CD4-positive, alpha-beta T cell (primary cell): ENCODE measurements around the gene LMTK3. TPM values are rescaled to one million over a fixed set of nuclear protein-coding genes. Genes with fewer than 3 reads are reported as not detected.

Experiments
- ATAC-seq: fragments of 200-7000 bp; cut with Tn5 transposase; one replicate; pipeline ENCODE4 v1.10.0; 2022; ENCODE audit warnings: mild to moderate bottlenecking; ENCODE audit not compliant: poor library complexity
- CTCF ChIA-PET: fragments of 350-600 bp; sonication (Branson Sonifier 250); formaldehyde crosslinking; loops from one replicate; lab custom pipeline; 2021; ENCODE audit warnings: antibody characterized with exemption, inconsistent platforms; lab: Charles Lee
- POLR2A ChIA-PET: fragments of 350-600 bp; sonication (Branson Sonifier 250); formaldehyde crosslinking; loops from one replicate; lab custom pipeline; 2021; ENCODE audit warnings: antibody characterized with exemption, inconsistent platforms; lab: Charles Lee
- DNase-seq, 14 experiments: peaks; one replicate each; pipeline ENCODE4 v3.0.0-alpha.2; 2013 to 2020; ENCODE audit warnings: mixed read lengths in 2 of 14
- H3K27ac ChIP-seq, 2 donors: one replicate each; pipeline versions ENCODE4 v1.5.1 to v1.7.0; 2013; ENCODE audit warnings: low read length in 2 of 2, low read depth in 1 of 2, mild to moderate bottlenecking in 1 of 2
- H3K27me3 ChIP-seq, 2 experiments: 1 replicate in 1 of 2; 2 replicates in 1 of 2; pipeline versions ENCODE4 v1.6.1 to v1.7.0; 2013; ENCODE audit warnings: low read length in 2 of 2, control low read depth in 1 of 2, mild to moderate bottlenecking in 1 of 2, moderate library complexity in 1 of 2; ENCODE audit not compliant: insufficient read depth in 2 of 2, control insufficient read depth in 1 of 2
- H3K36me3 ChIP-seq: one replicate; pipeline ENCODE4 v1.6.1; 2013; ENCODE audit warnings: low read length, control low read depth; ENCODE audit not compliant: insufficient read depth
- H3K4me1 ChIP-seq: one replicate; pipeline ENCODE4 v1.6.1; 2013; ENCODE audit warnings: low read length, control low read depth; ENCODE audit not compliant: insufficient read depth
- H3K4me3 ChIP-seq: one replicate; pipeline ENCODE4 v1.5.1; 2013; ENCODE audit warnings: mild to moderate bottlenecking, low read length, moderate library complexity
- H3K9me3 ChIP-seq, 2 experiments: 1 replicate in 1 of 2; 2 replicates in 1 of 2; pipeline versions ENCODE4 v1.6.1 to v1.7.0; 2013; ENCODE audit warnings: low read length in 2 of 2, mild to moderate bottlenecking in 2 of 2, control low read depth in 1 of 2, moderate library complexity in 1 of 2; ENCODE audit not compliant: control insufficient read depth in 1 of 2, insufficient read depth in 1 of 2
- H3K27ac Mint-ChIP-seq: one replicate; pipeline ENCODE4 v1.8.0; 2020; ENCODE audit warnings: mixed read lengths
- H3K27me3 Mint-ChIP-seq: one replicate; pipeline ENCODE4 v1.8.0; 2021; ENCODE audit warnings: mixed read lengths
- H3K36me3 Mint-ChIP-seq: one replicate; pipeline ENCODE4 v1.8.0; 2021; ENCODE audit warnings: low read depth, mixed read lengths
- H3K4me1 Mint-ChIP-seq: one replicate; pipeline ENCODE4 v1.8.0; 2021; ENCODE audit warnings: low read depth, mixed read lengths
- H3K4me3 Mint-ChIP-seq: one replicate; pipeline ENCODE4 v1.8.0; 2020; ENCODE audit warnings: mild to moderate bottlenecking, mixed read lengths
- H3K9me3 Mint-ChIP-seq: one replicate; pipeline ENCODE4 v1.8.0; 2020; ENCODE audit warnings: mixed read lengths
- intact Hi-C, 2 experiments: fragments of 100-400 bp; cut with DNase I in 1 of 2; cut with micrococcal nuclease in 1 of 2; formaldehyde crosslinking; loops; one replicate each; pipeline versions ENCODE4 v1.15.1 to v1.9.0; 2023 to 2025; cut with DNase I, micrococcal nuclease
- total RNA-seq, 174 experiments: library from RNA in 2 of 174; stranded (reverse) in 2 of 174; gene quantifications; one replicate each; pipeline ENCODE4 v1.2.3 and lab custom pipeline; 2021 to 2026
- TF ChIP-seq, protein P1 (sequence below): fragments of 200-600 bp; IDR thresholded peaks from one replicate; pipeline ENCODE4 v1.8.0; 2022; ENCODE audit warnings: antibody characterized with exemption, mild to moderate bottlenecking

Gene LMTK3
- total RNA-seq, 2 experiments from 2014 or later = 15.6 to 18.9 TPM

DNA sequence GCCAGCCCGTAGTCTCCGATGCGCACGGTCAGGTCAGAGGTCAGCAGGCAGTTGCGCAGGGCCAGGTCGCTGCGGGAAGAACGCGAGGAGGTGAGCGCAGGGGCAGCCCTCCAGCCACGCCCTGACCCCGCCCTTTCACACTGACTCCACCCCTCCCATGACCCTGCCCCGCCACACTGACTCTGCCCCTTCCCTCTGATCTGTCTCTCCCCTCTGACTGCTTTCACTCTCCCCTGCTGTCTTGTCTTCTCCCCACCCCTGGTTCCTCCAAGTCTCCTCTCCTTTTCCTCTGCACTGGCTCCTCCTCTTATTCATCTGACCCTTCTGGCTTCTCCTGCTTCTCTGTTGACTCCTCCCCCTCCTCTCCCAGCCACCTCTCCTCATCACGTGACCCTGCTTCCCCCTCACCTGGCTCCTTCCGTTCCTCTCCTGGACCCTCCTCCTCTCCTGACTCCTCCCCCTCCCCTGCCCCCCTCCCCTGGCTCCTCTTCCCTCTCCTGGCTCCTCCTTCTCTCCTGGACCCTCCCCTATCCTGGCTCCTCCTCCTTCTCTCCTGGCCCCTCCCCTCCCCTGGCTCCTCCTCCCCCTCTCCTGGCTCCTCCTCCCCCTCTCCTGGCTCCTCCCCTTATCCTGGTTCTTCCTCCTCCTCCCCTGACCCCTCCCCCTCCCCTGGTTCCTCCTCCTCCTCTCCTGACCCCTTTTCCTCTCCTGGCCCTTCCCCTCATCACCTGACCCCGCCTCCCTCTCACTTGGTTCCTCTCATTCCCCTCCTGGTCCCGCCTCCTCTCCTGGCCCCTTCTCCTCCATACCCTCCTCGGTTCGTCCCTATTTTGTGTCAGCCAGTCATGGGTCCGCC lies 9.9 kb downstream of the LMTK3 start:
- peaks cover 43% of the 10 kb centered on the region for H3K4me1 ChIP-seq
- ChIA-PET POLR2A (interaction anchor here (0.6 to 1.1 kb wide), 4 partner anchors 8 to 118 kb away, joined by 3 to 4 read pairs (median 4); partner anchors contain the start of genes RPL18 and SPHK2), CTCF (interaction anchor here (0.6 to 1.5 kb wide), 4 partner anchors 12 to 192 kb away, joined by 3 to 6 read pairs (median 4); no protein-coding TSS in a partner anchor)
- DNase-seq = peak in 13 of 14 experiments; percentile 24 to 91 (median 68)
- no peaks in the 10 kb centered on the region for H3K36me3 ChIP-seq
- H3K9me3 ChIP-seq = peaks cover 0 to 8% of the 10 kb centered on the region in 2 experiments
- intact Hi-C loops = loop anchor here (1.0 to 10.0 kb wide), 2 partner anchors 8 to 213 kb away; partner anchors contain the start of gene MAMSTR (in 1 of the 2)
- Mint-ChIP-seq H3K4me1 (peaks cover 24% of the 10 kb centered on the region), H3K36me3 (peaks cover 5% of the 10 kb centered on the region), H3K27ac (no peak overlapping the region), H3K9me3 (no peaks in the 10 kb centered on the region), H3K4me3 (peak overlapping the region; percentile 67), H3K27me3 (peaks cover 11% of the 10 kb centered on the region)
- H3K4me3 ChIP-seq = peak overlapping the region; percentile 34
- ATAC-seq = peak; percentile 76
- peaks cover 0 to 20% of the 10 kb centered on the region in 2 experiments for H3K27me3 ChIP-seq
- H3K27ac ChIP-seq = peak overlapping the region in 1 of 2 donors; percentile 41
- TF ChIP-seq, protein P1, sequence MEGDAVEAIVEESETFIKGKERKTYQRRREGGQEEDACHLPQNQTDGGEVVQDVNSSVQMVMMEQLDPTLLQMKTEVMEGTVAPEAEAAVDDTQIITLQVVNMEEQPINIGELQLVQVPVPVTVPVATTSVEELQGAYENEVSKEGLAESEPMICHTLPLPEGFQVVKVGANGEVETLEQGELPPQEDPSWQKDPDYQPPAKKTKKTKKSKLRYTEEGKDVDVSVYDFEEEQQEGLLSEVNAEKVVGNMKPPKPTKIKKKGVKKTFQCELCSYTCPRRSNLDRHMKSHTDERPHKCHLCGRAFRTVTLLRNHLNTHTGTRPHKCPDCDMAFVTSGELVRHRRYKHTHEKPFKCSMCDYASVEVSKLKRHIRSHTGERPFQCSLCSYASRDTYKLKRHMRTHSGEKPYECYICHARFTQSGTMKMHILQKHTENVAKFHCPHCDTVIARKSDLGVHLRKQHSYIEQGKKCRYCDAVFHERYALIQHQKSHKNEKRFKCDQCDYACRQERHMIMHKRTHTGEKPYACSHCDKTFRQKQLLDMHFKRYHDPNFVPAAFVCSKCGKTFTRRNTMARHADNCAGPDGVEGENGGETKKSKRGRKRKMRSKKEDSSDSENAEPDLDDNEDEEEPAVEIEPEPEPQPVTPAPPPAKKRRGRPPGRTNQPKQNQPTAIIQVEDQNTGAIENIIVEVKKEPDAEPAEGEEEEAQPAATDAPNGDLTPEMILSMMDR = no peak

DNA sequence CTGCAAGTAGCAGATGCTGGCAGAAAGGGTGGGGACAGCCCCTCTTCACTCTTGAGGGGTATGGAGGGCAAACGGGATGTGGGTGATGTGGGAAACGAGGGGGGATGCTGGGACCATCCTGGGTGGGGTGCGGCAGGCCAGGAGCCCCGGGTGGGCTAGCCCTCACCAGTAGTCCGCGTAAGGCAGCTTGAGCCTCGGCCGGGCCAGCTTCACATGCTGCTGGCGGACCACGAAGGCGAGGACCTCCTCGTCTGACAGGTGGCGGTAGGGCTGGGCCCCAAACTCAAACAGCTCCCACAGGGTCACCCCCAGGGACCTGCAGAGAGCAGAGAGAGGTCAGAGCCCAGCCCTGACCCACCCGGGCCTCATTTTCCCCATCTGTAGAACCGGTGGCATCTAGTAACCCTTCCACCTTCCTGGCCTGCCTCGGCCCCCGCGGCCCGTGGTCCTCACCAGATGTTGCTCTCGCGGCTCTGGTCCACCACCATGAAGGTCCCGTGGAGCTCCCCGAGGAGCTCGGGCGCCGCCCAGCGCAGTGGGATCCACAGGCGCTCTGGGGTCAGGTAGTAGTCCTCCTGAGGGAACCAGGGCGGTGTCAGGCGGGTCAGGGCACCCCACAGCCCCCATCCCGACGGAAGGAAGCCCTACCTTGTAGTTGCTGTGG lies 10.7 kb downstream of the LMTK3 start:
- Mint-ChIP-seq H3K9me3 (no peaks in the 10 kb centered on the region), H3K4me1 (peaks cover 24% of the 10 kb centered on the region), H3K27ac (no peak overlapping the region), H3K27me3 (peaks cover 13% of the 10 kb centered on the region), H3K36me3 (peaks cover under 1% of the 10 kb centered on the region), H3K4me3 (no peak overlapping the region)
- H3K36me3 ChIP-seq = no peaks in the 10 kb centered on the region
- ATAC-seq (no peak), DNase-seq (peak in 2 of 14 experiments; percentile 9 to 40)
- ChIA-PET POLR2A (interaction anchor here (1.1 kb wide), 1 partner anchor 11 kb away, joined by 3 read pairs; no protein-coding TSS in a partner anchor), CTCF (no interaction called here)
- peaks cover 0 to 21% of the 10 kb centered on the region in 2 experiments for H3K27me3 ChIP-seq
- peak overlapping the region; percentile 24 for H3K4me3 ChIP-seq
- H3K27ac ChIP-seq = no peak overlapping the region
- TF ChIP-seq, protein P1 = no peak
- H3K4me1 ChIP-seq = peaks cover 43% of the 10 kb centered on the region
- peaks cover 0 to 8% of the 10 kb centered on the region in 2 experiments for H3K9me3 ChIP-seq
- intact Hi-C loops = loop anchor here in 1 of 2 experiments (10.0 kb wide), 1 partner anchor 214 kb away; the partner anchor contains the start of gene MAMSTR
